ENCODE results near the gene WDR62. TPM values are rescaled to one million over a fixed set of nuclear protein-coding genes. Genes with fewer than 3 reads are reported as not detected.

Gene WDR62
- total and polyA plus RNA-seq, 10 of the 15 experiments (the other 5 are each of a cell fraction or from before 2014, with no cell fraction given), result 0.08 to 20.6 (median 10.9) TPM

DNA sequence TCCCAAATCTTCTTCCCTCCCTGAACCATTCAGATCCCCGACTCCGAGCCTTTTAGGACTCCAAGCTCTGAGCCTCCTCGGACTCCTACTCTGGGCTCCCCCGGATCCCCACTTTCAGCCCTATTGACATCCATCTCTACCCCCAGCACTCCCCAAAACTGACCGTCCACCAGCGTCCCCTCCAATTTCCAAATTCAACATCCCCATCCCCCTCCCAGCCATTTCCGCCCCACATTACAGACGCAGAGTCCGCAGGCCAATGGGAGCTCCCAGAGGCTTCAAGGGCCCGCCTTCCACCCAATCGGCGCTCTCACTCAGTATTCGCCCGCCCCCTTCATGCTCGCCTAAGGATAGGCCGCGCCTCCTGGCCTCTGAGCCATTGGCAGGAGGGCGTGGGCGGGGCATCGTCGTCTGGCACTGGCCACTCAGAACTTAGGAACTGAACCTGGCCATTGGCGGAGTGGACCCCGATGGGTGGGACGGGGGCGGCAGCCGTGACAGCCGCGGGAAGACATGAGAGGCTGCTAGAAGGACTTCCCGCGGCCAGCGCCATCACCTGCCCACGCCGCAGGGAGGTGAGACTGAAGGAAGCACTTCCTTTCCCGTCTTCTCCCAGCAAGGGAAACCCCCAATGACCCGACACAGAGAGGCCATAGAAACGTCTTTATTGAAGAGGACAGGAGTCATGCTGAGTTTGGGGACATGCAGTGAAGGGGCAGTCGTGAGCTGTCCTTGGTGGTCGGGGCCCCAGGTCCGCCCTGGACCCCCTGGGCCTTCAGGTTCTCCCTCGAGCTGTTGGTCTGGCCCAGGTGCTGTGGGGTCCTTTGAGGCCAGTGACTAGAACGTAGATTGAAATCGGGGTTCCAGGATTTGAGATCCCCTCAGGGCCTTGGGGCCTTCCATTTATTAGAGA lies 40.4 kb upstream of the WDR62 start, which contains the start of gene ALKBH6 (continued):
- TF ChIP-seq, protein P1, sequence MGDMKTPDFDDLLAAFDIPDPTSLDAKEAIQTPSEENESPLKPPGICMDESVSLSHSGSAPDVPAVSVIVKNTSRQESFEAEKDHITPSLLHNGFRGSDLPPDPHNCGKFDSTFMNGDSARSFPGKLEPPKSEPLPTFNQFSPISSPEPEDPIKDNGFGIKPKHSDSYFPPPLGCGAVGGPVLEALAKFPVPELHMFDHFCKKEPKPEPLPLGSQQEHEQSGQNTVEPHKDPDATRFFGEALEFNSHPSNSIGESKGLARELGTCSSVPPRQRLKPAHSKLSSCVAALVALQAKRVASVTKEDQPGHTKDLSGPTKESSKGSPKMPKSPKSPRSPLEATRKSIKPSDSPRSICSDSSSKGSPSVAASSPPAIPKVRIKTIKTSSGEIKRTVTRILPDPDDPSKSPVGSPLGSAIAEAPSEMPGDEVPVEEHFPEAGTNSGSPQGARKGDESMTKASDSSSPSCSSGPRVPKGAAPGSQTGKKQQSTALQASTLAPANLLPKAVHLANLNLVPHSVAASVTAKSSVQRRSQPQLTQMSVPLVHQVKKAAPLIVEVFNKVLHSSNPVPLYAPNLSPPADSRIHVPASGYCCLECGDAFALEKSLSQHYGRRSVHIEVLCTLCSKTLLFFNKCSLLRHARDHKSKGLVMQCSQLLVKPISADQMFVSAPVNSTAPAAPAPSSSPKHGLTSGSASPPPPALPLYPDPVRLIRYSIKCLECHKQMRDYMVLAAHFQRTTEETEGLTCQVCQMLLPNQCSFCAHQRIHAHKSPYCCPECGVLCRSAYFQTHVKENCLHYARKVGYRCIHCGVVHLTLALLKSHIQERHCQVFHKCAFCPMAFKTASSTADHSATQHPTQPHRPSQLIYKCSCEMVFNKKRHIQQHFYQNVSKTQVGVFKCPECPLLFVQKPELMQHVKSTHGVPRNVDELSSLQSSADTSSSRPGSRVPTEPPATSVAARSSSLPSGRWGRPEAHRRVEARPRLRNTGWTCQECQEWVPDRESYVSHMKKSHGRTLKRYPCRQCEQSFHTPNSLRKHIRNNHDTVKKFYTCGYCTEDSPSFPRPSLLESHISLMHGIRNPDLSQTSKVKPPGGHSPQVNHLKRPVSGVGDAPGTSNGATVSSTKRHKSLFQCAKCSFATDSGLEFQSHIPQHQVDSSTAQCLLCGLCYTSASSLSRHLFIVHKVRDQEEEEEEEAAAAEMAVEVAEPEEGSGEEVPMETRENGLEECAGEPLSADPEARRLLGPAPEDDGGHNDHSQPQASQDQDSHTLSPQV (IDR thresholded peaks at IDR 0.05), result no peak
- no peak for TF ChIP-seq TCF7 (IDR thresholded peaks at IDR 0.05; ENCODE audit: borderline replicate concordance)
- TF ChIP-seq MTA3 (IDR thresholded peaks at IDR 0.05; ENCODE audit: borderline replicate concordance, low read length), result no peak
- no peak for TF ChIP-seq ZNF384 (IDR thresholded peaks at IDR 0.05; ENCODE audit: borderline replicate concordance, low read depth, low read length)
- peak; percentile 98 for TF ChIP-seq HDGF (IDR thresholded peaks at IDR 0.05)
- no peak for TF ChIP-seq SMARCA5 (IDR thresholded peaks at IDR 0.05)
- TF ChIP-seq, protein P2, sequence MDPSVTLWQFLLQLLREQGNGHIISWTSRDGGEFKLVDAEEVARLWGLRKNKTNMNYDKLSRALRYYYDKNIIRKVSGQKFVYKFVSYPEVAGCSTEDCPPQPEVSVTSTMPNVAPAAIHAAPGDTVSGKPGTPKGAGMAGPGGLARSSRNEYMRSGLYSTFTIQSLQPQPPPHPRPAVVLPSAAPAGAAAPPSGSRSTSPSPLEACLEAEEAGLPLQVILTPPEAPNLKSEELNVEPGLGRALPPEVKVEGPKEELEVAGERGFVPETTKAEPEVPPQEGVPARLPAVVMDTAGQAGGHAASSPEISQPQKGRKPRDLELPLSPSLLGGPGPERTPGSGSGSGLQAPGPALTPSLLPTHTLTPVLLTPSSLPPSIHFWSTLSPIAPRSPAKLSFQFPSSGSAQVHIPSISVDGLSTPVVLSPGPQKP (IDR thresholded peaks at IDR 0.05; ENCODE audit: low read depth, low read length), result 0 out of 2 replicates have a peak, but pooled peaks have one; percentile 23
- TF ChIP-seq RB1 (IDR thresholded peaks at IDR 0.05; ENCODE audit: borderline replicate concordance), result peak; percentile 56; the same call in 1 of the 2 replicates
- TF ChIP-seq, protein P3, sequence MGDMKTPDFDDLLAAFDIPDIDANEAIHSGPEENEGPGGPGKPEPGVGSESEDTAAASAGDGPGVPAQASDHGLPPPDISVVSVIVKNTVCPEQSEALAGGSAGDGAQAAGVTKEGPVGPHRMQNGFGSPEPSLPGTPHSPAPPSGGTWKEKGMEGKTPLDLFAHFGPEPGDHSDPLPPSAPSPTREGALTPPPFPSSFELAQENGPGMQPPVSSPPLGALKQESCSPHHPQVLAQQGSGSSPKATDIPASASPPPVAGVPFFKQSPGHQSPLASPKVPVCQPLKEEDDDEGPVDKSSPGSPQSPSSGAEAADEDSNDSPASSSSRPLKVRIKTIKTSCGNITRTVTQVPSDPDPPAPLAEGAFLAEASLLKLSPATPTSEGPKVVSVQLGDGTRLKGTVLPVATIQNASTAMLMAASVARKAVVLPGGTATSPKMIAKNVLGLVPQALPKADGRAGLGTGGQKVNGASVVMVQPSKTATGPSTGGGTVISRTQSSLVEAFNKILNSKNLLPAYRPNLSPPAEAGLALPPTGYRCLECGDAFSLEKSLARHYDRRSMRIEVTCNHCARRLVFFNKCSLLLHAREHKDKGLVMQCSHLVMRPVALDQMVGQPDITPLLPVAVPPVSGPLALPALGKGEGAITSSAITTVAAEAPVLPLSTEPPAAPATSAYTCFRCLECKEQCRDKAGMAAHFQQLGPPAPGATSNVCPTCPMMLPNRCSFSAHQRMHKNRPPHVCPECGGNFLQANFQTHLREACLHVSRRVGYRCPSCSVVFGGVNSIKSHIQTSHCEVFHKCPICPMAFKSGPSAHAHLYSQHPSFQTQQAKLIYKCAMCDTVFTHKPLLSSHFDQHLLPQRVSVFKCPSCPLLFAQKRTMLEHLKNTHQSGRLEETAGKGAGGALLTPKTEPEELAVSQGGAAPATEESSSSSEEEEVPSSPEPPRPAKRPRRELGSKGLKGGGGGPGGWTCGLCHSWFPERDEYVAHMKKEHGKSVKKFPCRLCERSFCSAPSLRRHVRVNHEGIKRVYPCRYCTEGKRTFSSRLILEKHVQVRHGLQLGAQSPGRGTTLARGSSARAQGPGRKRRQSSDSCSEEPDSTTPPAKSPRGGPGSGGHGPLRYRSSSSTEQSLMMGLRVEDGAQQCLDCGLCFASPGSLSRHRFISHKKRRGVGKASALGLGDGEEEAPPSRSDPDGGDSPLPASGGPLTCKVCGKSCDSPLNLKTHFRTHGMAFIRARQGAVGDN (IDR thresholded peaks at IDR 0.05), result no peak
- TF ChIP-seq POLR2AphosphoS2 (IDR thresholded peaks at IDR 0.05; ENCODE audit: low read depth, low read length), result no peak
- no peak for TF ChIP-seq SMC3 (IDR thresholded peaks at IDR 0.05; ENCODE audit: borderline replicate concordance, low read length)
- TF ChIP-seq CREB1 (IDR thresholded peaks at IDR 0.05; ENCODE audit: low read depth), result peak; percentile 87
- no peak for TF ChIP-seq STAT3 (IDR thresholded peaks at IDR 0.05; ENCODE audit: low read depth, low read length)
- TF ChIP-seq MYC (IDR thresholded peaks at IDR 0.05; ENCODE audit: insufficient read depth, insufficient read length, insufficient replicate concordance, low read length, severe bottlenecking), result no peak
- peak; percentile 57; the same call in 1 of the 2 replicates for TF ChIP-seq PML (IDR thresholded peaks at IDR 0.05; ENCODE audit: low read length)
- TF ChIP-seq, protein P4, sequence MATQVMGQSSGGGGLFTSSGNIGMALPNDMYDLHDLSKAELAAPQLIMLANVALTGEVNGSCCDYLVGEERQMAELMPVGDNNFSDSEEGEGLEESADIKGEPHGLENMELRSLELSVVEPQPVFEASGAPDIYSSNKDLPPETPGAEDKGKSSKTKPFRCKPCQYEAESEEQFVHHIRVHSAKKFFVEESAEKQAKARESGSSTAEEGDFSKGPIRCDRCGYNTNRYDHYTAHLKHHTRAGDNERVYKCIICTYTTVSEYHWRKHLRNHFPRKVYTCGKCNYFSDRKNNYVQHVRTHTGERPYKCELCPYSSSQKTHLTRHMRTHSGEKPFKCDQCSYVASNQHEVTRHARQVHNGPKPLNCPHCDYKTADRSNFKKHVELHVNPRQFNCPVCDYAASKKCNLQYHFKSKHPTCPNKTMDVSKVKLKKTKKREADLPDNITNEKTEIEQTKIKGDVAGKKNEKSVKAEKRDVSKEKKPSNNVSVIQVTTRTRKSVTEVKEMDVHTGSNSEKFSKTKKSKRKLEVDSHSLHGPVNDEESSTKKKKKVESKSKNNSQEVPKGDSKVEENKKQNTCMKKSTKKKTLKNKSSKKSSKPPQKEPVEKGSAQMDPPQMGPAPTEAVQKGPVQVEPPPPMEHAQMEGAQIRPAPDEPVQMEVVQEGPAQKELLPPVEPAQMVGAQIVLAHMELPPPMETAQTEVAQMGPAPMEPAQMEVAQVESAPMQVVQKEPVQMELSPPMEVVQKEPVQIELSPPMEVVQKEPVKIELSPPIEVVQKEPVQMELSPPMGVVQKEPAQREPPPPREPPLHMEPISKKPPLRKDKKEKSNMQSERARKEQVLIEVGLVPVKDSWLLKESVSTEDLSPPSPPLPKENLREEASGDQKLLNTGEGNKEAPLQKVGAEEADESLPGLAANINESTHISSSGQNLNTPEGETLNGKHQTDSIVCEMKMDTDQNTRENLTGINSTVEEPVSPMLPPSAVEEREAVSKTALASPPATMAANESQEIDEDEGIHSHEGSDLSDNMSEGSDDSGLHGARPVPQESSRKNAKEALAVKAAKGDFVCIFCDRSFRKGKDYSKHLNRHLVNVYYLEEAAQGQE (IDR thresholded peaks at IDR 0.05; ENCODE audit: low read depth, low read length), result peak; percentile 64; the same call in 1 of the 2 replicates
